Tibial nerve (tissue), 4 donors: ENCODE results near the gene RASSF5. TPM values are rescaled to one million over a fixed set of nuclear protein-coding genes. Genes with fewer than 3 reads are reported as not detected.

Experiments used
- DNase-seq, 2 donors: peaks; one replicate each; pipeline ENCODE4 v3.0.0-alpha.2; 2019; ENCODE audit warnings: low spot score in 2 of 2
- H3K27ac ChIP-seq, 4 donors: fragments of 200-600 bp; sonication (generic) in 3 of 4; one replicate each; pipeline ENCODE4 v1.5.1; 2017 to 2019; ENCODE audit warnings: mild to moderate bottlenecking in 1 of 4
- H3K27me3 ChIP-seq, 2 donors: fragments of 200-600 bp; sonication (generic) in 1 of 2; one replicate each; pipeline versions ENCODE4 v1.5.1 to v1.6.0; 2017 to 2019
- H3K36me3 ChIP-seq, 3 donors: fragments of 200-600 bp; sonication (generic); one replicate each; pipeline ENCODE4 v1.5.1; 2018 to 2019
- H3K4me1 ChIP-seq, 4 donors: fragments of 200-600 bp; sonication (generic) in 3 of 4; one replicate each; pipeline ENCODE4 v1.5.1; 2017 to 2019
- H3K4me3 ChIP-seq, 4 donors: fragments of 200-600 bp; sonication (generic) in 3 of 4; one replicate each; pipeline ENCODE4 v1.5.1; 2017 to 2019; ENCODE audit warnings: mild to moderate bottlenecking in 1 of 4, moderate library complexity in 1 of 4
- H3K9me3 ChIP-seq, 4 donors: fragments of 200-600 bp; sonication (generic) in 3 of 4; one replicate each; pipeline ENCODE4 v1.5.1; 2017 to 2019
- CTCF ChIP-seq, 5 experiments: fragments of 200-600 bp in 3 of 5; fragments of 450-650 bp in 2 of 5; sonication (generic) in 3 of 5; IDR thresholded peaks; one replicate each; pipeline ENCODE4 v1.5.1; 2016 to 2019; ENCODE audit warnings: antibody characterized with exemption in 5 of 5, mild to moderate bottlenecking in 3 of 5, moderate library complexity in 2 of 5
- EP300 ChIP-seq, 2 donors: sonication (generic); formaldehyde crosslinking; IDR thresholded peaks; one replicate each; pipeline ENCODE4 v1.6.1; 2017; ENCODE audit warnings: antibody characterized with exemption in 2 of 2, mild to moderate bottlenecking in 1 of 2
- POLR2A ChIP-seq, 2 donors: fragments of 450-650 bp; IDR thresholded peaks; one replicate each; pipeline ENCODE4 v1.6.1; 2017; ENCODE audit warnings: antibody characterized with exemption in 2 of 2, mild to moderate bottlenecking in 2 of 2, moderate library complexity in 2 of 2
- WGBS, 2 donors: methylation state at CpG; one replicate each; pipeline ENCODE4 v1.1.5; 2018; 5-methylcytosine and 5-hydroxymethylcytosine counted together
- total RNA-seq, 4 donors: library from RNA; depleted of rRNA; stranded (reverse); fragments of >200 nt; gene quantifications; one replicate each; pipeline ENCODE4 v1.1.0, GENCODE V29; 2016

RASSF5 gene
- total RNA-seq, 4 donors from 2014 or later, result 24.0 to 32.9 (median 30.2) TPM

GRCh38 chr1:206526064-206526911 lies 19.0 kb downstream of the RASSF5 start:
- Histone ChIP-seq H3K36me3 (no peaks in the 10 kb centered on the region), H3K27me3 (no peaks in the 10 kb centered on the region), H3K9me3 (no peaks in the 10 kb centered on the region), H3K4me1 (peaks cover 0 to 21% (median 0%) of the 10 kb centered on the region in 4 donors), H3K27ac (no peak overlapping the region), H3K4me3 (no peak overlapping the region)
- no peak for DNase-seq
- no peak for TF ChIP-seq POLR2A (IDR thresholded peaks at IDR 0.05)
- no peak for TF ChIP-seq CTCF (IDR thresholded peaks at IDR 0.05)
- TF ChIP-seq EP300 (IDR thresholded peaks at IDR 0.05), result no peak
- WGBS, 2 donors, result 45 to 47% methylated on average over 5 to 6 of the region's 6 CpGs

GRCh38 chr1:206529425-206529824 lies 22.1 kb downstream of the RASSF5 start:
- Histone ChIP-seq H3K36me3 (no peaks in the 10 kb centered on the region), H3K4me3 (no peak overlapping the region), H3K27ac (no peak overlapping the region), H3K4me1 (peaks cover 0 to 21% (median 0%) of the 10 kb centered on the region in 4 donors), H3K9me3 (no peaks in the 10 kb centered on the region), H3K27me3 (no peaks in the 10 kb centered on the region)
- DNase-seq, result no peak
- no peak for TF ChIP-seq POLR2A (IDR thresholded peaks at IDR 0.05)
- TF ChIP-seq EP300 (IDR thresholded peaks at IDR 0.05), result no peak
- TF ChIP-seq CTCF (IDR thresholded peaks at IDR 0.05), result no peak
- 88 to 89% methylated on average over 7 of the region's 7 CpGs for WGBS, 2 donors

- H3K4me3 ChIP-seq, result no peak overlapping the region
- no peak overlapping the region for H3K27ac ChIP-seq
- H3K4me1 ChIP-seq, result peaks cover 0 to 8% (median 2%) of the 10 kb centered on the region in 4 donors
- DNase-seq, result no peak
- H3K27me3 ChIP-seq, result no peaks in the 10 kb centered on the region
- H3K36me3 ChIP-seq, result no peaks in the 10 kb centered on the region
- no peak for TF ChIP-seq EP300 (IDR thresholded peaks at IDR 0.05)
- TF ChIP-seq POLR2A (IDR thresholded peaks at IDR 0.05), result no peak
- TF ChIP-seq CTCF (IDR thresholded peaks at IDR 0.05), result no peak
- 80 to 86% methylated on average over 7 of the region's 7 CpGs for whole genome bisulfite sequencing, 2 donors
- no peaks in the 10 kb centered on the region for H3K9me3 ChIP-seq
Measured at GRCh38 chr1:206532368-206532767, 25.0 kb downstream of the RASSF5 start.

GRCh38 chr1:206534552-206534951 lies 27.2 kb downstream of the RASSF5 start:
- TF ChIP-seq POLR2A (IDR thresholded peaks at IDR 0.05), result no peak
- no peak for TF ChIP-seq EP300 (IDR thresholded peaks at IDR 0.05)
- no peak for TF ChIP-seq CTCF (IDR thresholded peaks at IDR 0.05)
- WGBS, 2 donors, result 80 to 91% methylated on average over 3 of the region's 3 CpGs
- DNase-seq, result no peak
- Histone ChIP-seq H3K36me3 (no peaks in the 10 kb centered on the region), H3K9me3 (no peaks in the 10 kb centered on the region), H3K27ac (no peak overlapping the region), H3K4me3 (no peak overlapping the region), H3K4me1 (peaks cover 0 to 13% (median 3%) of the 10 kb centered on the region in 4 donors), H3K27me3 (no peaks in the 10 kb centered on the region)

GRCh38 chr1:206535853-206536188 lies 28.5 kb downstream of the RASSF5 start:
- H3K27ac ChIP-seq, result no peak overlapping the region
- TF ChIP-seq CTCF (IDR thresholded peaks at IDR 0.05), result no peak
- H3K4me3 ChIP-seq, result no peak overlapping the region
- 70 to 83% methylated on average over 6 of the region's 6 CpGs for WGBS, 2 donors
- no peaks in the 10 kb centered on the region for H3K27me3 ChIP-seq
- no peaks in the 10 kb centered on the region for H3K9me3 ChIP-seq
- H3K36me3 ChIP-seq, result no peaks in the 10 kb centered on the region
- H3K4me1 ChIP-seq, result peaks cover 0 to 25% (median 13%) of the 10 kb centered on the region in 4 donors
- no peak for DNase-seq
